ENCODE measurements around the gene NOX3. TPM values are rescaled to one million over a fixed set of nuclear protein-coding genes. Genes with fewer than 3 reads are reported as not detected.

Gene NOX3
- total and polyA plus RNA-seq, 2 experiments from 2014 or later = not detected

GRCh38 chr6:155349956-155350355, 105.7 kb downstream of the NOX3 start:
- Histone ChIP-seq H3K4me2 (ENCODE audit: unreplicated experiment) (no peak overlapping the region), H3K9me3 (ENCODE audit: low read depth) (peaks cover 7% of the 10 kb centered on the region), H3K79me2 (ENCODE audit: insufficient read depth) (no peaks in the 10 kb centered on the region), H3F3A (ENCODE audit: insufficient read depth) (peaks cover 25% of the 10 kb centered on the region), H3K4me3 (no peak overlapping the region), H3K9ac (no peak overlapping the region), H3K4me1 (ENCODE audit: insufficient read depth) (peaks cover 20% of the 10 kb centered on the region), H3K27me3 (replicated peaks; ENCODE audit: insufficient read depth) (no peaks in the 10 kb centered on the region), H3K36me3 (ENCODE audit: low read depth) (no peaks in the 10 kb centered on the region), H3K9me2 (ENCODE audit: insufficient read depth) (no peaks in the 10 kb centered on the region), H4K20me1 (ENCODE audit: insufficient read depth) (no peaks in the 10 kb centered on the region), H3K27ac (no peak overlapping the region), H2AFZ (no peak overlapping the region)
- WGBS, 2 experiments (ENCODE audit: low coverage in 1 of 2, low lambda C conversion rate in 2 of 2, missing lambda C conversion rate in 2 of 2) = 85 to 86% methylated on average over 6 of the region's 6 CpGs
- in situ Hi-C loops (cut with MboI) = loop anchor here (25.0 kb wide), 1 partner anchor 1212 kb away; no protein-coding TSS in a partner anchor
- TF ChIP-seq EZH2phosphoT487 (IDR thresholded peaks at IDR 0.05; ENCODE audit: insufficient read depth, low read depth) (no peak), EZH2 (IDR thresholded peaks at IDR 0.05; ENCODE audit: insufficient read depth, poor library complexity, severe bottlenecking) (no peak)
- no peak for DNase-seq

- DNase-seq = peak; percentile 63
- H3K27ac ChIP-seq = no peak overlapping the region
- peaks cover under 1% of the 10 kb centered on the region for H3K9me3 ChIP-seq (ENCODE audit: low read depth)
- WGBS, 2 experiments (ENCODE audit: low coverage in 1 of 2, low lambda C conversion rate in 2 of 2, missing lambda C conversion rate in 2 of 2) = 72% methylated on average over 2 of the region's 2 CpGs
- no peaks in the 10 kb centered on the region for H4K20me1 ChIP-seq (ENCODE audit: insufficient read depth)
- no peak overlapping the region for H3K4me2 ChIP-seq (ENCODE audit: unreplicated experiment)
- H3K9me2 ChIP-seq (ENCODE audit: insufficient read depth) = no peaks in the 10 kb centered on the region
- peaks cover 25% of the 10 kb centered on the region for H3F3A ChIP-seq (ENCODE audit: insufficient read depth)
- H3K4me1 ChIP-seq (ENCODE audit: insufficient read depth) = peaks cover 20% of the 10 kb centered on the region
- no peak overlapping the region for H3K4me3 ChIP-seq
- TF ChIP-seq EZH2phosphoT487 (IDR thresholded peaks at IDR 0.05; ENCODE audit: insufficient read depth, low read depth) (no peak), EZH2 (IDR thresholded peaks at IDR 0.05; ENCODE audit: insufficient read depth, poor library complexity, severe bottlenecking) (no peak)
- in situ Hi-C loops (cut with MboI) = loop anchor here (25.0 kb wide), 1 partner anchor 1213 kb away; no protein-coding TSS in a partner anchor
- no peaks in the 10 kb centered on the region for H3K79me2 ChIP-seq (ENCODE audit: insufficient read depth)
- no peak overlapping the region for H3K9ac ChIP-seq
- no peak overlapping the region for H2AFZ ChIP-seq
- H3K27me3 ChIP-seq (replicated peaks; ENCODE audit: insufficient read depth) = no peaks in the 10 kb centered on the region
- no peaks in the 10 kb centered on the region for H3K36me3 ChIP-seq (ENCODE audit: low read depth)
These were observed 106.5 kb downstream of the NOX3 start for GRCh38 chr6:155349129-155349528.

- Histone ChIP-seq H3K9me3 (ENCODE audit: low read depth) (no peaks in the 10 kb centered on the region), H2AFZ (no peak overlapping the region), H3K4me3 (no peak overlapping the region), H3K4me2 (ENCODE audit: unreplicated experiment) (no peak overlapping the region), H4K20me1 (ENCODE audit: insufficient read depth) (no peaks in the 10 kb centered on the region), H3K9ac (no peak overlapping the region), H3K9me2 (ENCODE audit: insufficient read depth) (no peaks in the 10 kb centered on the region), H3F3A (ENCODE audit: insufficient read depth) (peaks cover 16% of the 10 kb centered on the region), H3K79me2 (ENCODE audit: insufficient read depth) (no peaks in the 10 kb centered on the region), H3K27ac (no peak overlapping the region), H3K27me3 (replicated peaks; ENCODE audit: insufficient read depth) (no peaks in the 10 kb centered on the region), H3K4me1 (ENCODE audit: insufficient read depth) (peaks cover 13% of the 10 kb centered on the region), H3K36me3 (ENCODE audit: low read depth) (no peaks in the 10 kb centered on the region)
- TF ChIP-seq EZH2phosphoT487 (IDR thresholded peaks at IDR 0.05; ENCODE audit: insufficient read depth, low read depth) = no peak
- TF ChIP-seq EZH2 (IDR thresholded peaks at IDR 0.05; ENCODE audit: insufficient read depth, poor library complexity, severe bottlenecking) = no peak
- in situ Hi-C loops (cut with MboI) = loop anchor here (25.0 kb wide), 1 partner anchor 1215 kb away; no protein-coding TSS in a partner anchor
- peak; percentile 47 for DNase-seq
- WGBS, 2 experiments (ENCODE audit: low coverage in 1 of 2, low lambda C conversion rate in 2 of 2, missing lambda C conversion rate in 2 of 2) = 81 to 82% methylated on average over 1 of the region's 1 CpG
These were observed 107.8 kb downstream of the NOX3 start for GRCh38 chr6:155347800-155348199.

GRCh38 chr6:155346957-155347356, 108.7 kb downstream of the NOX3 start:
- DNase-seq = no peak
- H3K36me3 ChIP-seq (ENCODE audit: low read depth) = no peaks in the 10 kb centered on the region
- no peaks in the 10 kb centered on the region for H3K79me2 ChIP-seq (ENCODE audit: insufficient read depth)
- no peak overlapping the region for H3K9ac ChIP-seq
- no peak overlapping the region for H3K4me2 ChIP-seq (ENCODE audit: unreplicated experiment)
- peaks cover 10% of the 10 kb centered on the region for H3K4me1 ChIP-seq (ENCODE audit: insufficient read depth)
- in situ Hi-C loops (cut with MboI) = loop anchor here (25.0 kb wide), 1 partner anchor 1215 kb away; no protein-coding TSS in a partner anchor
- no peaks in the 10 kb centered on the region for H3K9me3 ChIP-seq (ENCODE audit: low read depth)
- no peak overlapping the region for H3K4me3 ChIP-seq
- H4K20me1 ChIP-seq (ENCODE audit: insufficient read depth) = no peaks in the 10 kb centered on the region
- H3K27ac ChIP-seq = no peak overlapping the region
- no peak overlapping the region for H2AFZ ChIP-seq
- H3F3A ChIP-seq (ENCODE audit: insufficient read depth) = peaks cover 13% of the 10 kb centered on the region
- no peaks in the 10 kb centered on the region for H3K9me2 ChIP-seq (ENCODE audit: insufficient read depth)
- TF ChIP-seq EZH2 (IDR thresholded peaks at IDR 0.05; ENCODE audit: insufficient read depth, poor library complexity, severe bottlenecking) = no peak
- TF ChIP-seq EZH2phosphoT487 (IDR thresholded peaks at IDR 0.05; ENCODE audit: insufficient read depth, low read depth) = no peak
- H3K27me3 ChIP-seq (replicated peaks; ENCODE audit: insufficient read depth) = no peaks in the 10 kb centered on the region

Other genes with a start within 250 kb of the NOX3 start
- not detected in 2 replicates for gene CLDN20, start 191.8 kb downstream of the NOX3 start, total RNA-seq (2014; rRNA removed; shearing (Covaris generic))
- not detected in 2 replicates for gene CLDN20, start 191.8 kb downstream of the NOX3 start, polyA plus RNA-seq (2016; fragmentation: Nextera tagmentation; extraction: Ambion mirVana)
- 9.0 and 14.0 TPM in 2 replicates for gene TFB1M, start 141.4 kb downstream of the NOX3 start, total RNA-seq (2014; rRNA removed; shearing (Covaris generic))
- gene TFB1M, start 141.4 kb downstream of the NOX3 start, polyA plus RNA-seq (2016; fragmentation: Nextera tagmentation; extraction: Ambion mirVana) = 13.4 and 14.0 TPM in 2 replicates

All from GM23248 (cell line).